CD4-positive, alpha-beta T cell treated with Interleukin-4 for 4 hours (primary cell): Measurements from ENCODE around the gene ADGRB3.
A peak's percentile ranks its signal among the peaks of the same experiment; 100 is the strongest.

Source experiments
- DNase-seq: peaks from one replicate; pipeline ENCODE4 v3.0.0-alpha.2; 2020

Gene ADGRB3

GRCh38 chr6:68634726-68635411 is at the start of gene ADGRB3:
Gene ADGRB3 (plus strand): TSS chr6:68635282. CDS start chr6:68638676, 3,394 bp downstream.
- DNase-seq: peak; percentile 2

- DNase-seq: no peak
Observed at GRCh38 chr6:68593558-68593957, 41.5 kb upstream of the ADGRB3 start.

GRCh38 chr6:68597642-68598041 is 37.4 kb upstream of the ADGRB3 start:
- DNase-seq: no peak

- DNase-seq: no peak
Observed at GRCh38 chr6:68615938-68616337, 19.1 kb upstream of the ADGRB3 start.

- no peak for DNase-seq
Observed at GRCh38 chr6:68625998-68626397, 9.1 kb upstream of the ADGRB3 start.

- no peak for DNase-seq
Observed at GRCh38 chr6:68628161-68628560, 6.9 kb upstream of the ADGRB3 start.

GRCh38 chr6:68632734-68633133 is 2.3 kb upstream of the ADGRB3 start:
- no peak for DNase-seq

GRCh38 chr6:68633281-68633971 is 1.7 kb upstream of the ADGRB3 start:
- no peak for DNase-seq

GRCh38 chr6:68633972-68634725 is 933 bp upstream of the ADGRB3 start:
- no peak for DNase-seq

- DNase-seq: no peak
Observed at GRCh38 chr6:68635412-68635705, 277 bp downstream of the ADGRB3 start.

- no peak for DNase-seq
Observed at GRCh38 chr6:68635706-68636513, 828 bp downstream of the ADGRB3 start.

GRCh38 chr6:68636666-68637065 is 1.6 kb downstream of the ADGRB3 start:
- DNase-seq: no peak

- DNase-seq: no peak
Observed at GRCh38 chr6:68637071-68637470, 2.0 kb downstream of the ADGRB3 start.

- DNase-seq: no peak
Observed at GRCh38 chr6:68637782-68638181, 2.7 kb downstream of the ADGRB3 start.

GRCh38 chr6:68638230-68638900 is 3.3 kb downstream of the ADGRB3 start:
- peak; percentile 4 for DNase-seq

GRCh38 chr6:68639211-68639610 is 4.1 kb downstream of the ADGRB3 start:
- DNase-seq: no peak

- DNase-seq: no peak
Observed at GRCh38 chr6:68639826-68640490, 4.9 kb downstream of the ADGRB3 start.

- DNase-seq: no peak
Observed at GRCh38 chr6:68640491-68640835, 5.4 kb downstream of the ADGRB3 start.

- no peak for DNase-seq
Observed at GRCh38 chr6:68641172-68641571, 6.1 kb downstream of the ADGRB3 start.

- no peak for DNase-seq
Observed at GRCh38 chr6:68642081-68642480, 7.0 kb downstream of the ADGRB3 start.

- no peak for DNase-seq
Observed at GRCh38 chr6:68642977-68643376, 7.9 kb downstream of the ADGRB3 start.

- no peak for DNase-seq
Observed at GRCh38 chr6:68649669-68650068, 14.6 kb downstream of the ADGRB3 start.
